AML-193 (cell line): ENCODE data around the gene PFN3.
"Not testable (repeated sequence)": the region's sequence is repeated elsewhere in the genome, so short reads cannot be mapped to it uniquely, and the experiment has no call there.

Source experiments
- DNase-seq, 2 experiments: peaks; one replicate each; lab custom pipeline; 2025; lab: John Stamatoyannopoulos, UW

The PFN3 gene

GRCh38 chr5:177393206-177393765 lies 7.2 kb downstream of the PFN3 start:
- peak; percentile 54 to 57 for DNase-seq

- DNase-seq: peak; percentile 8 to 36
Observed at GRCh38 chr5:177392765-177393164, 7.7 kb downstream of the PFN3 start.

DNA sequence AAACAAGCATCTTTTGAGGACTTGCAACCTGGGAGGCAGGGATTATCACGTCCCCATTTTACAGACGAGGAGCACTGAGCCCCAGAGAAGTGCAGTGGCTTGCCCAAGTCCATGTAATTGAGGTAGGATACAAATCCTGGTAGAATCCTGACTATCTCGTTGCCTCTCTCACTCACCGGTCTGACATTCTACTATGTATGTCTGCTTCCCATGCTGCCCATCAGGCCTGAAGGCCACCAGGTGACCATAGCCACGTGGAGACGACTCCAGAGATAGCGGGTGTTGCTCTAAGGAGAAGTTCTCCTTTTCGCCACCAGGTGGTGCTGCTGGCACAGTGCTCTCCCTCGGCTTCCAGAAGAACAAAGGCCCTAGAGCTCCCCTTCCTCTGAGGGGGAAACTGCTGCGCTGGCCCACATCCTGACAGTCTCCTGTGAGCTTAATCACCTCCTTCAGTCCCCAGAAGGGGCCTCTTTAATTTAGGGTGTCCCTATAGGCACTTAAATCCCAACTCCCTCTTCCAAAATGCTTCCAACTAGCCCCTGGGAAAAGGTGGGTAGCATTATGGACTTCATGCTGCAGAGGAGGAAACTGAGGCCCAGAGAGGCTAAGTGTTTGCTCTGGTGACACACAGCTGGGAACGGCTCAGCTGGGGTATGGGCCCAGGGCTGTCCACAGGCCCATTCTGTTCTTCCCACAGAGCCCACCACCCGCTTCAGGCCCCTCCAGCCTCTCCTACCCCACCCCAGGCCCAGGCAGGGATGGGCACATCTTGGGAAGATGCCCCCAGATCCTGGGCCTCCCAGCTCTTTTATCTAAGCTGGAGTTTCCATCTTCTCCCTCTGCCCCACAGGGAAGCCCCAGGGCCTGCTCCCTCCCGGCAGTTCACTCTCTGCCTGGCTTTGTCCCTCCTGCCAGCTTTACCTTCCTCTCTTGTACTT lies 9.8 kb downstream of the PFN3 start:
- DNase-seq: peak; percentile 70 to 82

DNA sequence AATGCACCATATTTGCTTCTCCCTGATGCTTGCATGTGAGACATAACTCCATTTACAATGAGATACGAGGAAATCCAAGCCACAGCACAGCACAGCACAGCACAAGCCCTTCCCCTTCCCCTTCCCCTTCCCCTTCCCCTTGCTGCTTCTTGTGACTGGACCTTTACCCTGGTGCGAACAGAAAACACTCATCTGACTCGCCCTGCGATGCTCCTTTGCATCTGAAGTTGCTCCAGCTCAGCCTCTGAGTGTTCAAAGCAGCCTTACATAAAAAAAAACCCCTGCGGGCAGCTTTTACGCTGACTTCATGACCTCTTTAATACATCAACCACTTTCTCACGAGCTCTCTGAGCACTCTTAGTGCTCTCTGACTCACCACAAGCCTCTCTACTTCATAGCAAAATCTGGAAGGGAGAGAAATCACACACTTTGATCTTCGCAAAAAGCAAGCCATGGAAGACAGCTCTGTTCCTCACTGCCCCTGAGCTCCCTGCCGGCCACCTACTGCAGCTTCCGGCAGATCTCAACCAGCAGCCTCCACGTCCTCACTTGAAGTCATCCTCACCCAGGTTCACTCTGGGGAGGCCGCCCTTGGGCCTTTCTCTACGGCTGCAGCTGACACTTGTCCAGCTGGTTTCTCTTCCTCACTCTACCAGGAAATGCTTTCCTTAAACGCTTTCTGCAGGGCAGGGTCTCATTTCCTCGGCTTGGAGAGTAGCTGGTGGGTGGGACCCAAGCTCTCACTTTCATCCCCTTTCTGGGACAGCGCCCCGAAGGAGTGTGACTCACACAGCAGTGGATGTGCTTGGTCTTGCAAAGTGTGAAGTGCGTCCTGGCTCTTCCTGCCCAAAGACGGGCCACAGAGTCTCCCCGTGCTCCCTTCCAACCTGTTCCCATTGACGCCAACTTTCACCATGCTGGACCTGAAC lies 11.0 kb downstream of the PFN3 start:
- DNase-seq: peak; percentile 27 to 35

GRCh38 chr5:177388521-177389052 lies 11.9 kb downstream of the PFN3 start:
- DNase-seq: no peak

- no peak for DNase-seq
Observed at GRCh38 chr5:177387405-177387804, 13.1 kb downstream of the PFN3 start.

DNA sequence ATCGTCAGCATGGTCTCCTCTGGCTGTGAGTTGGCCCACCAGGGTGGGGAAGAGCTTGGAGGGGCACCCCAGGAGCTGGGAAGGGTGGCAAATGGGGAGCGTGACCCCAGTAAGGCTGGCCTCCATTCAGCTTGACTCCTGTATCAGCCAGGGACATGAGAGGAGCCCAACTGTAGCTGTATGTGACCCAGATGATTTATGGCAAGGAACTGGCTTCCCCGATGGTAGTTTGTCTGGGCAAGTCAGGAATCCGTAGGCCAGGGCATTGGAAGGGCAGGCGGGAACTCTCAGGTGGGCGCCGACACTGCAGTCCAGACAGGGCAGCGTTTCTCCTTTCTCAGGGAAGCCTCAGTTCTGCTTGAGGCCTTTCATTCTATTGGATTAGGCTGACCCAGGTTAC lies 13.9 kb downstream of the PFN3 start:
- DNase-seq: no peak

- DNase-seq: no peak
Observed at GRCh38 chr5:177385720-177386119, 14.7 kb downstream of the PFN3 start.

GRCh38 chr5:177384134-177384533 lies 16.3 kb downstream of the PFN3 start, which contains the start of gene SLC34A1:
TSS of gene SLC34A1 (plus strand) at chr5:177384434. CDS start at chr5:177385742, 1,308 bp downstream.
- DNase-seq: no peak

DNA sequence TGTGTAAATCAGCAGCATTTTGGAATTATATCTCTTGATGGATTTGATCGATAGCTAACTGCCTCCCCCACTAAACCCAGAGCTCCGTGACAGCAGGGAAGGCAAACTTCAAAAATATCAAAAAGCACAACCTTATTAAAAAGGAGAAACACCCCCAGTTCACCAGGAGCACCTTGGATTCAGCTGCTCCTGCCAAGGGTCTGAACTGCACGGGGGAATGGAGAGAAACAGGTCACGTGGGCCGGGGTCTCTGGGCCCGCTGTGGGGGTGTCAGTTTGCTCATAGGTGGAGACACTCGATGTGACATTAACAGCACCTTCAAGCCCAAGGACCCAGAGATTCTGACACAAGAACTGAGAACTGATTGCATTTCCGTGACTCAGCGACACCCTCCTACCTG lies 17.3 kb downstream of the PFN3 start:
- no peak for DNase-seq

GRCh38 chr5:177382423-177383029 lies 17.9 kb downstream of the PFN3 start:
- no peak for DNase-seq

- no peak for DNase-seq
Observed at GRCh38 chr5:177380805-177381126, 19.7 kb downstream of the PFN3 start.

- DNase-seq: no peak
Observed at GRCh38 chr5:177378884-177379883, 21.3 kb downstream of the PFN3 start.

- no peak for DNase-seq
Observed at GRCh38 chr5:177377851-177378776, 22.3 kb downstream of the PFN3 start.

DNA sequence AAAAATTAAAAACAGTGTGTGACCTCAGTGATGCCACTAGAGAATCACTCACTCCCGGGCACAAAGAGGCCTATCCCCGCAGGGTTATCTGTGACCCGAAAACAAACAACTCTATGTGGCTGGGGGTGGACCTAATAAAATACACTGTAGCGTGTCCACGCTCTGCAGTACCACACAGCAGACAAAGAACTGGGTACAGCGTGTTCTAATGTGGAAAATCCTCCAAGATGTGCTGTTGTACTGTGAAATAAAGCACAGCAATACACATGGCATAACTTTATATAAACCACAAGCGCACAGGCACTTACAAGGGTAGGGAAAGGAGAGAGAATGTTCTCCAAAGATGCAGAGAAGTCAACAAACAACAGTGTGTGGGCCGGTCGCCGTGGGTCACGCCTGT lies 24.4 kb downstream of the PFN3 start:
- no peak for DNase-seq

DNA sequence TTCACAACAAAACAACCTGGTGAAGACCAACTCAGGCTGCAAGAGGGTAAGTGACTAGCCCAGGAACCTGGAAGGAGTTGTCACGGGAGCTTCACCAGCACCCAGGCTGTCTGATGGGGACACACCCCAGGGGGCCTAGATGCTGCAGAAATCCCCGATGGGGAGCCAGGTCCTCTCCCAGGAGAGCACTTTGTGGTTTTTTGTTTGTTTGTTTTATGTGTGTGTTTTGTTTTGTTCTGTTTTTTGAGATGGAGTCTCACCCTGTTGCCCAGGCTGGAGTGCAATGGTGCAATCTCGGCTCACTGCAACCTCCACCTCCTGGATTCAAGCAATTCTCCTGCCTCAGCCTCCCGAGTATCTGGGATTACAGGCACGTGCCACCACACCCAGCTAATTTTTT lies 24.9 kb downstream of the PFN3 start:
- DNase-seq: not testable (repeated sequence)

DNA sequence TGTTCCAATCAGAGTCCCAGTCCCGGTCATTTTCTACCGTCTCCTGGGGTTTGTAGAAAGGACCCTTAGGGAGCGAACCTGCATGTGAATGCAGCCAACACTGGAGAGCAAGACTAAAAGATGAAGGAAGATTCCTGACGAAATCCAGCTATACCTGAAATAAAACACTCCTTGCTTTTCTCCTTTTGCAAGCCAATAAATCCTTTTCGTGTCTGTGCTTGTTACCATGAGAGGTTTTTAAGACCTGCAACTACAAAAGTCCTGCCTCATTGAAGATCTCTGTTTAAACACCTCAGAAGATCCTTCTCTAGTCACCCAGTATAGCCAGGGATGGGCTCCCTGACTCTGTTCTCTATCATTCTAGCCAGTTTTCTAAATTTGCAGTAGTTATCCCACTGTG lies 26.2 kb downstream of the PFN3 start:
- DNase-seq: no peak

DNA sequence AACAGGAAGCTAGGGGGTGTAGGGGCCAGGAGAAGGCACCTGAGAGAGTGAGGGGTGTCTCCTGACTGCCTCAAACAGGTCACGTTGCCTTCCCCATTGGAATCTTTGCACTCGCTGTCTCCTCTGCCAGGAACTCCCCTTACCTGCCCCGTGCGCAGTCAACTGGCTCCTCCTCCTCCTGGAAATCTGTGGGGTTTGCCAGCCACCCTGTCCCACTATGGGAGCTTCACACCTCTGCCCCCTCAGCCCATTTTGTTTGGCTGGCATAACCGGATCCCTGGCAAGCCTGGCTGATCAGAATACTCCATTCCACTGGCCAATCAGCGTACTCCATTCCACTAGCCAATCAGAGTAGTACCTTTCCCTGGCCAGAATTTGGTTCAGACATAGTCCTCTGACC lies 26.7 kb downstream of the PFN3 start:
- no peak for DNase-seq

DNA sequence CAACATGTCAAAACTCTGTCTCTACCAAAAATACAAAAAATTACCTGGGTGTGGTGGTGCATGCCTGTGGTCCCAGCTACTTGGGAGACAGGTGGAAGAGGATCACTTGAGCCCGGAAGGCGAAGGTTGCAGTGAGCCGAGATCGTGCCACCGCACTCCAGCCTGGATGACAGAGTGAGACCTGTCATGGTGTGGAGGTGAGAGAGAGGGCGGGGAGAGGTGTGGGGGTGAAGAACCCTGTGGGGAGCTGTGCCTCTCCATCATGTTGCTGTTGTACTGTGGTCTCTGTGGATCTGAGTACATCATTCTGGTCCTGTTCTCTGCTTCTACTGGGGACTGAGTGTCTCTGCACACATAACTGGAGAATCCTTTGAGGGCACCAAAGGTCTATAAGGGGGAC lies 27.6 kb downstream of the PFN3 start:
- no peak for DNase-seq
